ENCODE results near the gene KCNC1.

DNA sequence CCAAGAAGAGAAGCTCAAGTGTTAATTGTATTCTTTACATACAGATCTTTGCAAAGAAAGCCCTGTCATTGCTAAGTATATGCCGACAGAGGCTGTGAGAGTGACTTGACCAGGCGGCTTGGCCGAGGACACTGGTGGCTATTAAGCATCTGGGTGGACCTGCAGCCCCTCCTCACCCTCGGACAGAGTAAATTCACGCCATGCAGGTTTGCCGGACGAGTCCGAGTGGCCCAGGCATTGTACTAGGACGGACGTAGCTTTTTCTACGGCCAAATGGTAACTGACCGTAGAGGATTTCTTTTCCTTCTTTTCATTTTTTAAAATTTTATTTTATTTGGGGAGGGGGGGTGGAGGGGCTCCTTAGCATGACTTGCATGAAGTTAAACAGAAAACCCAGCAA, 47.0 kb downstream of the KCNC1 start:
- TF ChIP-seq POLR2A (IDR thresholded peaks at IDR 0.05; ENCODE audit: low read length) (no peak), GATA1 (IDR thresholded peaks at IDR 0.05; ENCODE audit: low read depth, low read length) (no peak)

Data from erythroblast (primary cell).